Measurements from ENCODE around the gene DUSP15. TPM values are rescaled to one million over a fixed set of nuclear protein-coding genes. Genes with fewer than 3 reads are reported as not detected.

The DUSP15 gene
- total and polyA plus RNA-seq, 9 of the 15 experiments (the other 6 are each of a cell fraction or from before 2014, with no cell fraction given): 0.34 TPM; not detected in 8

DNA sequence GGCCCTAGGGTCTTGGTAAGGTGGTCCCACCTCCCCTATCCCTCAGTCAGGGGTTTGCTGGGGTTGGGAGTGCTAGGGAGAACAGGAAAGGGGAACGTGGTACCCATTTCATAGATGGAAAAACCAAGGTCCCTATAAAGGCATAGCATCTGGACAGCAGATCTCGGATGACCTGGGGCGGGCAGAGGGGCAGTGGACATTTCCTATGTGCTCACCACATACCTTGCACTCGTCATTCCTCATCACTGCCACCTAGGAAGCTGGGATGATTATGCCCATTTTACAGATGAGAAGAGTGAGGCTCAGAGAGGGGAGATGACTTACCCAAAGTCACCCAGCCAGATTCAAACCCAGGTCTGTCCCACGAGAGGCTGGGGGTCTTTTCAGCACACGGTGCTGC lies 39.1 kb downstream of the DUSP15 start:
- DNase-seq (ENCODE audit: extremely low read depth in 1 of 4, low spot score in 3 of 4) (no peak), ATAC-seq (no peak), FAIRE-seq (no peak)
- WGBS (ENCODE audit: insufficient coverage, low coverage, missing lambda C conversion rate): 34% methylated on average over 5 of the region's 6 CpGs
- ChIA-PET POLR2A (interaction anchor here (0.5 kb wide), 1 partner anchor 10 kb away, joined by 3 read pairs; no protein-coding TSS in a partner anchor), CTCF (ENCODE audit: low intra/inter-chr PET ratio) (no interaction called here)
- no peak overlapping the region for H2AFZ ChIP-seq (ENCODE audit: low read depth, low read length)
- no TSS peak for BruUV-seq (replicated peaks)
- H3K9me1 ChIP-seq (ENCODE audit: control insufficient read depth, insufficient read depth, low read length): no peaks in the 10 kb centered on the region
- no peaks in the 10 kb centered on the region for H3K36me3 ChIP-seq (ENCODE audit: control insufficient read depth, insufficient read depth, low read length)
- H4K20me1 ChIP-seq (replicated peaks; ENCODE audit: control insufficient read depth, insufficient read depth, low read length): 0 out of 2 replicates have a peak, but pooled peaks cover 9% of the 10 kb centered on the region
- H3K27me3 ChIP-seq (ENCODE audit: control insufficient read depth in 2 of 2, insufficient read depth in 2 of 2, low read length in 2 of 2): peaks cover 0 to 7% of the 10 kb centered on the region in 2 experiments; a peak in 2 of 5 replicates
- peaks cover 9 to 29% of the 10 kb centered on the region in 2 experiments for H3K4me1 ChIP-seq (replicated peaks in 1 of 2; ENCODE audit: control insufficient read depth in 2 of 2, insufficient read depth in 2 of 2, low read length in 2 of 2)
- H3K4me3 ChIP-seq: no peak overlapping the region
- intact Hi-C loops (cut with micrococcal nuclease): loop anchor here (5.0 kb wide), 1 partner anchor 104 kb away; no protein-coding TSS in a partner anchor
- H3K4me2 ChIP-seq (ENCODE audit: insufficient read depth, low read length): no peak overlapping the region; the same call in 1 of the 2 replicates
- no peaks in the 10 kb centered on the region for H3K79me2 ChIP-seq (ENCODE audit: control insufficient read depth, insufficient read depth, low read length)
- no peak overlapping the region for H3K9ac ChIP-seq (ENCODE audit: insufficient read depth in 1 of 2, low read depth in 2 of 2, low read length in 2 of 2)
- H3K27ac ChIP-seq (ENCODE audit: extremely low read depth, low read depth, low read length): no peak overlapping the region
- H3K9me3 ChIP-seq (replicated peaks; ENCODE audit: control insufficient read depth, insufficient read depth, low read depth, low read length): no peaks in the 10 kb centered on the region
- in situ Hi-C loops (cut with MboI): loop anchor here (25.0 kb wide), 1 partner anchor 831 kb away; the partner anchor contains the start of gene C20orf203
- TF ChIP-seq RBM34 (IDR thresholded peaks at IDR 0.05; ENCODE audit: borderline replicate concordance, insufficient read depth, low read length): no peak
- TF ChIP-seq EHMT2 (IDR thresholded peaks at IDR 0.05): no peak
- TF ChIP-seq, protein P1, sequence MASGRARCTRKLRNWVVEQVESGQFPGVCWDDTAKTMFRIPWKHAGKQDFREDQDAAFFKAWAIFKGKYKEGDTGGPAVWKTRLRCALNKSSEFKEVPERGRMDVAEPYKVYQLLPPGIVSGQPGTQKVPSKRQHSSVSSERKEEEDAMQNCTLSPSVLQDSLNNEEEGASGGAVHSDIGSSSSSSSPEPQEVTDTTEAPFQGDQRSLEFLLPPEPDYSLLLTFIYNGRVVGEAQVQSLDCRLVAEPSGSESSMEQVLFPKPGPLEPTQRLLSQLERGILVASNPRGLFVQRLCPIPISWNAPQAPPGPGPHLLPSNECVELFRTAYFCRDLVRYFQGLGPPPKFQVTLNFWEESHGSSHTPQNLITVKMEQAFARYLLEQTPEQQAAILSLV (tag; IDR thresholded peaks at IDR 0.05): no peak
- TF ChIP-seq CBX1 (IDR thresholded peaks at IDR 0.05; ENCODE audit: low read depth): peak; percentile 44; the same call in 1 of the 2 replicates
- TF ChIP-seq CHD4 (IDR thresholded peaks at IDR 0.05; ENCODE audit: insufficient read depth, insufficient replicate concordance, low read depth, low read length, poor library complexity, severe bottlenecking): peak; percentile 86
- TF ChIP-seq, protein P2, sequence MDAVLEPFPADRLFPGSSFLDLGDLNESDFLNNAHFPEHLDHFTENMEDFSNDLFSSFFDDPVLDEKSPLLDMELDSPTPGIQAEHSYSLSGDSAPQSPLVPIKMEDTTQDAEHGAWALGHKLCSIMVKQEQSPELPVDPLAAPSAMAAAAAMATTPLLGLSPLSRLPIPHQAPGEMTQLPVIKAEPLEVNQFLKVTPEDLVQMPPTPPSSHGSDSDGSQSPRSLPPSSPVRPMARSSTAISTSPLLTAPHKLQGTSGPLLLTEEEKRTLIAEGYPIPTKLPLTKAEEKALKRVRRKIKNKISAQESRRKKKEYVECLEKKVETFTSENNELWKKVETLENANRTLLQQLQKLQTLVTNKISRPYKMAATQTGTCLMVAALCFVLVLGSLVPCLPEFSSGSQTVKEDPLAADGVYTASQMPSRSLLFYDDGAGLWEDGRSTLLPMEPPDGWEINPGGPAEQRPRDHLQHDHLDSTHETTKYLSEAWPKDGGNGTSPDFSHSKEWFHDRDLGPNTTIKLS (IDR thresholded peaks at IDR 0.05; ENCODE audit: borderline replicate concordance, low read depth): no peak
- TF ChIP-seq KDM1A (IDR thresholded peaks at IDR 0.05): peak; percentile 84 to 93
- TF ChIP-seq ZNF354B (CRISPR knock-in tag; IDR thresholded peaks at IDR 0.05): no peak
- TF ChIP-seq ZNF75A (CRISPR knock-in tag; IDR thresholded peaks at IDR 0.05): no peak
- TF ChIP-seq ZBTB1 (CRISPR knock-in tag; IDR thresholded peaks at IDR 0.05; ENCODE audit: borderline replicate concordance, low read depth): no peak
- TF ChIP-seq DDX20 (tag; IDR thresholded peaks at IDR 0.05; ENCODE audit: low read depth): no peak
- TF ChIP-seq ZNF143 (CRISPR knock-in tag; IDR thresholded peaks at IDR 0.05): no peak
- no peak for TF ChIP-seq ZFP30 (CRISPR knock-in tag; IDR thresholded peaks at IDR 0.05; ENCODE audit: borderline replicate concordance)
- TF ChIP-seq BCOR (IDR thresholded peaks at IDR 0.05): peak; percentile 96
- no peak for TF ChIP-seq STAT5A (IDR thresholded peaks at IDR 0.05; ENCODE audit: borderline replicate concordance, low read length)
- TF ChIP-seq MED1 (CRISPR knock-in tag; IDR thresholded peaks at IDR 0.05; ENCODE audit: borderline replicate concordance): no peak
- no peak for TF ChIP-seq RFX5 (IDR thresholded peaks at IDR 0.05; ENCODE audit: low read depth, low read length)
- TF ChIP-seq, protein P3, sequence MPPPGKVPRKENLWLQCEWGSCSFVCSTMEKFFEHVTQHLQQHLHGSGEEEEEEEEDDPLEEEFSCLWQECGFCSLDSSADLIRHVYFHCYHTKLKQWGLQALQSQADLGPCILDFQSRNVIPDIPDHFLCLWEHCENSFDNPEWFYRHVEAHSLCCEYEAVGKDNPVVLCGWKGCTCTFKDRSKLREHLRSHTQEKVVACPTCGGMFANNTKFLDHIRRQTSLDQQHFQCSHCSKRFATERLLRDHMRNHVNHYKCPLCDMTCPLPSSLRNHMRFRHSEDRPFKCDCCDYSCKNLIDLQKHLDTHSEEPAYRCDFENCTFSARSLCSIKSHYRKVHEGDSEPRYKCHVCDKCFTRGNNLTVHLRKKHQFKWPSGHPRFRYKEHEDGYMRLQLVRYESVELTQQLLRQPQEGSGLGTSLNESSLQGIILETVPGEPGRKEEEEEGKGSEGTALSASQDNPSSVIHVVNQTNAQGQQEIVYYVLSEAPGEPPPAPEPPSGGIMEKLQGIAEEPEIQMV (tag; conservative IDR thresholded peaks at IDR 0.05; ENCODE audit: low read depth): no peak
- no peak for TF ChIP-seq ASH1L (IDR thresholded peaks at IDR 0.05; ENCODE audit: borderline replicate concordance, low read depth, partially characterized antibody)
- 0 out of 2 replicates have a peak, but pooled peaks have one; percentile 38 for TF ChIP-seq PTBP1 (IDR thresholded peaks at IDR 0.05; ENCODE audit: low read depth, low read length)
- no peak for TF ChIP-seq ZNF121 (CRISPR knock-in tag; conservative IDR thresholded peaks at IDR 0.05)
